CD8-positive, alpha-beta memory T cell (primary cell): Measurements from ENCODE around the gene ITPR2. TPM values are rescaled to one million over a fixed set of nuclear protein-coding genes. Genes with fewer than 3 reads are reported as not detected.

Source experiments
- CTCF ChIA-PET: fragments of 350-600 bp; sonication (Branson Sonifier 250); formaldehyde crosslinking; loops from one replicate; lab custom pipeline; 2021; ENCODE audit warnings: antibody characterized with exemption; lab: Charles Lee
- POLR2A ChIA-PET: fragments of 350-600 bp; sonication (Branson Sonifier 250); formaldehyde crosslinking; loops from one replicate; lab custom pipeline; 2021; ENCODE audit warnings: antibody characterized with exemption; lab: Charles Lee
- DNase-seq, 5 donors: peaks; one replicate each; pipeline versions ENCODE4 v3.0.0 to v3.0.0-alpha.2; 2020 to 2022; ENCODE audit warnings: mixed read lengths in 1 of 5
- H3K27ac ChIP-seq: one replicate; pipeline ENCODE4 v1.7.0; 2013; ENCODE audit warnings: low read depth, mild to moderate bottlenecking, low read length, moderate library complexity
- H3K27me3 ChIP-seq: 2 replicates; pipeline ENCODE4 v1.7.0; 2013; ENCODE audit warnings: low read length, mild to moderate bottlenecking; ENCODE audit not compliant: insufficient read depth, poor library complexity, severe bottlenecking
- H3K36me3 ChIP-seq: 2 replicates; pipeline ENCODE4 v1.7.0; 2013; ENCODE audit warnings: mild to moderate bottlenecking, low read length, moderate library complexity; ENCODE audit not compliant: insufficient read depth
- H3K4me1 ChIP-seq: 2 replicates; pipeline ENCODE4 v1.7.0; 2013; ENCODE audit warnings: mild to moderate bottlenecking, low read length, moderate library complexity; ENCODE audit not compliant: insufficient read depth
- H3K4me3 ChIP-seq: 2 replicates; pipeline ENCODE4 v1.7.0; 2013; ENCODE audit warnings: mild to moderate bottlenecking, low read length
- H3K9me3 ChIP-seq: 2 replicates; pipeline ENCODE4 v1.7.0; 2013; ENCODE audit warnings: mild to moderate bottlenecking, low read length
- H3K27ac Mint-ChIP-seq, 8 donors: one replicate each; pipeline ENCODE4 v1.8.0; 2020 to 2021; ENCODE audit warnings: mixed read lengths in 8 of 8, mild to moderate bottlenecking in 6 of 8, inconsistent platforms in 3 of 8, moderate library complexity in 3 of 8
- H3K27me3 Mint-ChIP-seq, 2 donors: one replicate each; pipeline ENCODE4 v1.8.0; 2020 to 2021; ENCODE audit warnings: mixed read lengths in 2 of 2, mild to moderate bottlenecking in 1 of 2, moderate library complexity in 1 of 2
- H3K36me3 Mint-ChIP-seq, 3 donors: one replicate each; pipeline ENCODE4 v1.8.0; 2020 to 2021; ENCODE audit warnings: mixed read lengths in 3 of 3, inconsistent platforms in 1 of 3, mild to moderate bottlenecking in 1 of 3
- H3K4me1 Mint-ChIP-seq, 3 donors: one replicate each; pipeline ENCODE4 v1.8.0; 2020 to 2021; ENCODE audit warnings: mixed read lengths in 3 of 3, inconsistent platforms in 1 of 3, mild to moderate bottlenecking in 1 of 3
- H3K4me3 Mint-ChIP-seq, 7 donors: one replicate each; pipeline ENCODE4 v1.8.0; 2020 to 2021; ENCODE audit warnings: mixed read lengths in 7 of 7, mild to moderate bottlenecking in 6 of 7, moderate library complexity in 4 of 7, inconsistent platforms in 2 of 7
- H3K9me3 Mint-ChIP-seq, 5 donors: one replicate each; pipeline ENCODE4 v1.8.0; 2020 to 2022; ENCODE audit warnings: mixed read lengths in 5 of 5, mild to moderate bottlenecking in 3 of 5, moderate library complexity in 2 of 5, inconsistent platforms in 1 of 5
- polyA plus RNA-seq: library from polyadenylated mRNA; unstranded; fragments of 300-500 nt; fragmentation: Illumina TruSeq; gene quantifications from one replicate; pipeline ENCODE4 v1.2.3, GENCODE V29; 2021
- total RNA-seq, 2 experiments: library from RNA; stranded (reverse); gene quantifications; one replicate each; pipeline ENCODE4 v1.2.3, GENCODE V29; 2021

ITPR2 gene
- total and polyA plus RNA-seq, 3 experiments from 2014 or later = 13.0 to 29.4 (median 24.0) TPM

DNA sequence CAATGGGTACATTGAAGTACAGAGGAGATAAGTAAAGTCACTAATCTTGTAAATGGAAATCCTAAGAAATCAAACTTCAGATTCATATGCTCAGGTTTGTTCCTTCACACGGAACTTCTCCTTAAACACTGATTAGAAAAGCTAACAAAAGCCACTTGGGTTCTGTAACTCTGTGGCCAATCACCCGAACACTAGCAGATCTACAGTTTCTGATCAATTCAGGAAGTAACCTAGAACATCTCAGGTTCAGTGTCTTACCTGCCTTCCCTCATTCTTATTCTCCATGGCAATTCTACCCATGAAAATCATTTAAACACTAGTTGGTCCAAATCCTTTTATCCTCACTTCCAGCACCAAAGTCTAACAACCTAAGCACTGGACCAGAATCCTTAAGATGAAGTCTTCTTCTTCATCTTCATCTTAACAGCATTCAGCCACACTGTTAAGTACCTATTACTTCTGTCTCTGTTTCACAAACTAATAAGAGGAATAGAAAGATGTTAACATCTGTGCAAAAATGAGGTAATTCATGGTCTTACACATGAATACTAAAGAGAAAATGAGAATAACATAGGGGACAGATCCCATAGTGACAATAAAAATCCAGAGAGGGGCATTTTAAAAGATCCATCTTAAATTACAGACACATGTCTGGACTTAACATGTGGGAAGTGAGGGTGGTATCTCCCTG lies 453.1 kb downstream of the ITPR2 start:
- H3K4me1 Mint-ChIP-seq = no peaks in the 10 kb centered on the region

DNA sequence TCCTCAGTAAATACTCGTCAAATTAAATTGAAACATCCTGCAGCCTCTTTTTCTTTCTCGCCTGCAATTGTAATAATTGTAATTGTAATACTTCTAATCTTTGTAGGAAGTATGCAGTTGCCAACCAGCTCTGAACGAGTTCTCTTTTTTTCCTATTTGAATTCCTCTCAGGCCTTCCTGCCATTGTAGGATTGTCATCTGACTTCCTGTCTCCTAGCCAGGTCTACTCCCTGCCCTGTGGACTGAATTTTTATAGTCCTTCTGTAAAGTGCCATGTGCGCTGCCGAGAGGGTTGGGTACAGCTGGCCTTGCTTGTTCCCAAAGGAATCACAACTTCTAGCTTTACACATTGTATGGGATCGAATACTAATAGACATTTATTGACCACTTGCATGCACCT lies 454.3 kb downstream of the ITPR2 start:
- Histone ChIP-seq H3K27ac (no peak overlapping the region), H3K9me3 (no peaks in the 10 kb centered on the region), H3K4me1 (no peaks in the 10 kb centered on the region), H3K27me3 (no peaks in the 10 kb centered on the region), H3K36me3 (no peaks in the 10 kb centered on the region), H3K4me3 (no peak overlapping the region)
- ChIA-PET CTCF (no interaction called here), POLR2A (no interaction called here)
- Mint-ChIP-seq H3K36me3 (peaks cover 12 to 29% (median 26%) of the 10 kb centered on the region in 3 donors), H3K4me1 (no peaks in the 10 kb centered on the region), H3K27ac (peak overlapping the region in 1 of 8 donors; percentile 9), H3K27me3 (no peaks in the 10 kb centered on the region), H3K9me3 (no peaks in the 10 kb centered on the region), H3K4me3 (no peak overlapping the region)
- DNase-seq = no peak

More for the DNA sequence above, 453.1 kb downstream of the ITPR2 start:
- Mint-ChIP-seq H3K4me3 (no peak overlapping the region), H3K27ac (no peak overlapping the region), H3K27me3 (no peaks in the 10 kb centered on the region), H3K9me3 (peaks cover 0 to 3% (median 0%) of the 10 kb centered on the region in 5 donors), H3K36me3 (peaks cover 24 to 36% (median 31%) of the 10 kb centered on the region in 3 donors)
- Histone ChIP-seq H3K4me1 (no peaks in the 10 kb centered on the region), H3K27me3 (no peaks in the 10 kb centered on the region), H3K27ac (no peak overlapping the region), H3K9me3 (no peaks in the 10 kb centered on the region), H3K36me3 (no peaks in the 10 kb centered on the region), H3K4me3 (no peak overlapping the region)
- POLR2A ChIA-PET = no interaction called here
- CTCF ChIA-PET = no interaction called here
- no peak for DNase-seq

DNA sequence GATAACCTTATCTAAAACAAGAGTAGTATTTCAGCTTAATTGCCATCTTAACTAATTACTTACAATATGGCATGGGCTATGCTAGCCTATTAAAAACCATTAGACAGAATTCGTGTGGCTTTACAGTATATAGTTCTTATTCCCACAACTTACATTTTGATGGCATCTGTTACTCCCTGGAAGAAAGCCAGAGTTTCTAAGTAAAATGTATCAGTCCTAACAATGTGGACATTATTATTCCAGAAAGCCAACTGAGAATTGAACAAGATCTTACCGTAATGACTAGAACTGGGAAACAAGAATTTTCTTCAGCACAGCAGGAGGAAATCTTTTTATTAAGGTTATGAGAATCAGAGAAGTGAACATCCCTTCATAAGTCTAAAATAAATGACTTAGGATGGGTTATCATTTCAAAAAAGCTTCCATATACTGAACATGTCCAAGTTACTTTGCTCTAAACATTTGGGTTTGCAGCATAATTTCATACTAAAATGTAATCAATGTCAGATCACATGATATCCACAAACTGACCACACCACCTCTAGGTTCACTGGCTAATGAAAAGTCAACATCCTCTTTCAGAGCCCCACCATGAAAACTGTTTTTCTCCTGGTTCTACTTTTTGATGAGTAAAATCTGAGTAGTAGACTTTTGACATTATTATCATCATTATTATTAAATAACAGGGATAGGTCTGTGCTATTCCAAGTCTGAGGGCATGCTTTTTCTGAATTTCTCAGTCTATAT lies 457.9 kb downstream of the ITPR2 start:
- Mint-ChIP-seq H3K27ac (no peak overlapping the region), H3K27me3 (no peaks in the 10 kb centered on the region), H3K4me3 (no peak overlapping the region), H3K4me1 (no peaks in the 10 kb centered on the region), H3K9me3 (no peaks in the 10 kb centered on the region), H3K36me3 (peaks cover 7 to 28% (median 28%) of the 10 kb centered on the region in 3 donors)
- Histone ChIP-seq H3K27me3 (no peaks in the 10 kb centered on the region), H3K4me1 (no peaks in the 10 kb centered on the region), H3K4me3 (no peak overlapping the region), H3K27ac (no peak overlapping the region), H3K36me3 (no peaks in the 10 kb centered on the region), H3K9me3 (no peaks in the 10 kb centered on the region)
- CTCF ChIA-PET = no interaction called here
- POLR2A ChIA-PET = no interaction called here
- no peak for DNase-seq

- Mint-ChIP-seq H3K36me3 (peaks cover 7 to 26% (median 21%) of the 10 kb centered on the region in 3 donors), H3K4me1 (no peaks in the 10 kb centered on the region), H3K4me3 (no peak overlapping the region), H3K27me3 (no peaks in the 10 kb centered on the region), H3K27ac (no peak overlapping the region), H3K9me3 (no peaks in the 10 kb centered on the region)
- Histone ChIP-seq H3K27me3 (no peaks in the 10 kb centered on the region), H3K36me3 (no peaks in the 10 kb centered on the region), H3K9me3 (no peaks in the 10 kb centered on the region), H3K27ac (no peak overlapping the region), H3K4me3 (no peak overlapping the region), H3K4me1 (no peaks in the 10 kb centered on the region)
- POLR2A ChIA-PET = no interaction called here
- DNase-seq = no peak
- CTCF ChIA-PET = no interaction called here
These were observed 459.1 kb downstream of the ITPR2 start for GRCh38 chr12:26373606-26374495.

DNA sequence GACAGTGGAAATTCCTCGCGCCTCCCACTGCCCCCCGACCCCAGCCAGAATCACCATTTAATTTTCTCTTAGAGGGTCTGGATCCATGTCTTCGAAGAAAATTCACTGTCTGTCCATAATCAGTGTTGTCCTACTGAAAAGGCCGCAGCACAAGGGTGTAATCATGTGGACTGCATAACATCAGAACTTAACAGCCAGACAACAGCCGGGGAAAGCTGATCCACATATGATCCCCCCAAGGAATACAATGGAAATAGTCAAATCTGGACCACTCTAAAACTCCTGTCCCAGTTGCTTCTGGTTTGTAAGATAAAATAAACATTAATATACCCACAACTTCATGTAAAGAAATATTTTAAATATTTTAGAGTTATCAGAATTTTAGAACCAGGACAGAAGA lies 460.1 kb downstream of the ITPR2 start:
- H3K4me1 Mint-ChIP-seq = no peaks in the 10 kb centered on the region
- Histone ChIP-seq H3K9me3 (no peaks in the 10 kb centered on the region), H3K27ac (no peak overlapping the region), H3K4me1 (no peaks in the 10 kb centered on the region), H3K4me3 (no peak overlapping the region), H3K36me3 (no peaks in the 10 kb centered on the region), H3K27me3 (no peaks in the 10 kb centered on the region)
- H3K9me3 Mint-ChIP-seq = no peaks in the 10 kb centered on the region
- H3K27me3 Mint-ChIP-seq = no peaks in the 10 kb centered on the region
- ChIA-PET POLR2A (no interaction called here), CTCF (no interaction called here)
- peaks cover 7 to 25% (median 20%) of the 10 kb centered on the region in 3 donors for H3K36me3 Mint-ChIP-seq
- DNase-seq = no peak
- H3K27ac Mint-ChIP-seq = no peak overlapping the region
- H3K4me3 Mint-ChIP-seq = no peak overlapping the region

- no peaks in the 10 kb centered on the region for H3K27me3 ChIP-seq
- no peaks in the 10 kb centered on the region for H3K9me3 ChIP-seq
- no peak overlapping the region for H3K27ac ChIP-seq
- H3K4me3 ChIP-seq = no peak overlapping the region
- H3K4me1 ChIP-seq = no peaks in the 10 kb centered on the region
- Mint-ChIP-seq H3K4me1 (no peaks in the 10 kb centered on the region), H3K36me3 (peaks cover 3 to 25% (median 17%) of the 10 kb centered on the region in 3 donors), H3K9me3 (no peaks in the 10 kb centered on the region), H3K27ac (no peak overlapping the region), H3K27me3 (no peaks in the 10 kb centered on the region), H3K4me3 (no peak overlapping the region)
- no peak for DNase-seq
- ChIA-PET POLR2A (no interaction called here), CTCF (no interaction called here)
- H3K36me3 ChIP-seq = no peaks in the 10 kb centered on the region
These were observed 462.9 kb downstream of the ITPR2 start for GRCh38 chr12:26370098-26370497.

DNA sequence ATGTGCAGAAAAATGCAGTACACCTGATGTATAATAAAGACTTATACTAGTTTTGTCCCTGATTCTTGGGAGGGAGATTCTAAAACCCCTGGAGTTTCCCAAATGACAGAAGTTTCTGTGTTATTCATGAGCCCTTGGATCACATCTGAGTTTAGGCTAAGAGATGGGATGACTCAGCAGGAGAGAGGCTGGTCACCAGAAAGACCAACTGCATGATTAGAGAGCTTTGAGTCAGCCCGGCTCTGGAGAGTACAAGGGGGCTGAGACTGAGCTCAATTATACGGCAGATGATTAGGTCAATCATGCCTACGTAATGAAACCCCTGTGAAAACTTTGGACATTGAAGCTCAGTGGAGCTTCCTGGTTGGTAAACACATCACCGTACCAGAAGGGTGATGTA lies 463.4 kb downstream of the ITPR2 start:
- Mint-ChIP-seq H3K4me1 (no peaks in the 10 kb centered on the region), H3K9me3 (no peaks in the 10 kb centered on the region), H3K36me3 (peaks cover 3 to 22% (median 17%) of the 10 kb centered on the region in 3 donors), H3K27ac (no peak overlapping the region), H3K4me3 (no peak overlapping the region), H3K27me3 (no peaks in the 10 kb centered on the region)
- CTCF ChIA-PET = no interaction called here
- no peaks in the 10 kb centered on the region for H3K9me3 ChIP-seq
- POLR2A ChIA-PET = no interaction called here
- H3K27ac ChIP-seq = no peak overlapping the region
- no peak overlapping the region for H3K4me3 ChIP-seq
- H3K36me3 ChIP-seq = no peaks in the 10 kb centered on the region
- no peaks in the 10 kb centered on the region for H3K27me3 ChIP-seq
- DNase-seq = no peak
- no peaks in the 10 kb centered on the region for H3K4me1 ChIP-seq
